PC-9 (cell line): ENCODE data around the gene FHAD1. TPM values are rescaled to one million over a fixed set of nuclear protein-coding genes. Genes with fewer than 3 reads are reported as not detected.

Source experiments
- BruUV-seq: library from RNA; stranded (reverse); fragments of 400-500 nt; replicated peaks from 2 replicates; lab custom pipeline; 2021; lab: Mats Ljungman, UMichigan
- CTCF ChIA-PET: fragments of 300-600 bp; sonication (Branson Sonifier 250); formaldehyde crosslinking; loops from one replicate; lab custom pipeline; 2022; ENCODE audit warnings: antibody characterized with exemption; lab: Charles Lee
- POLR2A ChIA-PET: fragments of 300-600 bp; sonication (Branson Sonifier 250); formaldehyde crosslinking; loops from one replicate; lab custom pipeline; 2022; ENCODE audit warnings: antibody characterized with exemption; ENCODE audit not compliant: unreplicated experiment; lab: Charles Lee
- DNase-seq, 2 experiments: peaks; one replicate each; pipeline versions ENCODE4 v3.0.0 to v3.0.0-alpha.2; 2015 to 2022; ENCODE audit warnings: mixed read lengths in 1 of 2
- H2AFZ ChIP-seq: fragments of 200-600 bp; sonication (generic); 2 replicates; pipeline ENCODE4 v1.8.1; 2017; ENCODE audit warnings: antibody characterized with exemption
- H3F3A ChIP-seq: fragments of 200-600 bp; sonication (generic); 2 replicates; pipeline ENCODE4 v1.8.1; 2017; ENCODE audit warnings: antibody characterized with exemption, mild to moderate bottlenecking, low read depth; ENCODE audit not compliant: insufficient read depth
- H3K27ac ChIP-seq: fragments of 200-600 bp; sonication (generic); 2 replicates; pipeline ENCODE4 v1.6.1; 2016; ENCODE audit warnings: mixed run types
- H3K27me3 ChIP-seq: fragments of 200-600 bp; sonication (generic); 2 replicates; pipeline ENCODE4 v1.6.1; 2016; ENCODE audit warnings: low read depth, mixed run types; ENCODE audit not compliant: insufficient read depth
- H3K36me3 ChIP-seq: fragments of 200-600 bp; sonication (generic); 2 replicates; pipeline ENCODE4 v1.6.1; 2016; ENCODE audit warnings: low read depth, mixed run types
- H3K4me1 ChIP-seq: fragments of 200-600 bp; sonication (generic); replicated peaks from 2 replicates; pipeline ENCODE4 v1.6.1; 2016; ENCODE audit warnings: mixed run types; ENCODE audit not compliant: insufficient read depth
- H3K4me2 ChIP-seq: fragments of 200-600 bp; sonication (generic); 2 replicates; pipeline ENCODE4 v1.6.1; 2017; ENCODE audit warnings: mixed run types
- H3K4me3 ChIP-seq: fragments of 200-600 bp; sonication (generic); 2 replicates; pipeline ENCODE4 v1.6.1; 2016; ENCODE audit warnings: mixed run types
- H3K79me2 ChIP-seq: fragments of 200-600 bp; sonication (generic); 2 replicates; pipeline ENCODE4 v1.6.1; 2017; ENCODE audit warnings: low read depth, mixed run types
- H3K9me2 ChIP-seq: fragments of 200-600 bp; sonication (generic); 2 replicates; pipeline ENCODE4 v1.8.1; 2017; ENCODE audit warnings: mild to moderate bottlenecking; ENCODE audit not compliant: insufficient read depth
- H3K9me3 ChIP-seq: fragments of 200-600 bp; sonication (generic); 2 replicates; pipeline ENCODE4 v1.8.1; 2016; ENCODE audit warnings: low read depth; ENCODE audit not compliant: insufficient read depth
- H4K20me1 ChIP-seq: fragments of 200-600 bp; sonication (generic); 2 replicates; pipeline ENCODE4 v1.8.1; 2017; ENCODE audit not compliant: insufficient read depth
- EZH2 ChIP-seq: fragments of 200-600 bp; sonication (generic); IDR thresholded peaks from 2 replicates; pipeline ENCODE4 v1.8.0; 2017; ENCODE audit warnings: antibody characterized with exemption, low read depth
- intact Hi-C: fragments of 100-400 bp; cut with micrococcal nuclease; formaldehyde crosslinking; loops from one replicate; pipeline ENCODE4 v1.10.0; 2022; ENCODE audit not compliant: unreplicated experiment
- total RNA-seq: library from RNA; stranded (reverse); gene quantifications from 2 replicates; pipeline ENCODE4 v1.2.3, GENCODE V29; 2021
- TF ChIP-seq, protein P1 (sequence below): fragments of 200-600 bp; sonication (generic); conservative IDR thresholded peaks from 2 replicates; pipeline ENCODE4 v1.6.1; 2017; ENCODE audit warnings: mixed run types, antibody characterized with exemption, mild to moderate bottlenecking, moderate library complexity

Gene FHAD1
- total RNA-seq, 1 experiment from 2014 or later: 6.9 TPM

DNA sequence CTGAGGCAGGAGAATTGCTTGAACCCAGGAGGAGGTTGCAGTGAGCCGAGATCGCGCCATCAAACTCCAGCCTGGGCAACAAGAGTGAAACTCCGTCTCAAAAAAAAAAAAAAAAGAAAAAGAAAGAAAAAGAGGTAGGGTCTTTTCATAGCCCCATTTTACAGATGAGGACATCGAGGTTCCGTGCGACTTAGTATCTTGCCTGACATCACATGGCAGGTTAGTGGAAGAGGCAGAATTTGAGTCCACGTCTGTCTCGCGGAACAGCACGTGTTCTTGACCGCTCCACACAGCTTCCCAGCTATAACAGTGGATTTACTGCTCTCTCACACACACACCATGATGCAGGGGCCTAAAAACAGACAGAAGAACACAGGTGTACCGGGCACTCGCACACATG is 192.3 kb downstream of the FHAD1 start:
- BruUV-seq: no TSS peak
- Histone ChIP-seq H3F3A (no peaks in the 10 kb centered on the region; the same call in 1 of the 2 replicates), H3K9me3 (no peaks in the 10 kb centered on the region), H3K4me3 (no peak overlapping the region), H3K36me3 (no peaks in the 10 kb centered on the region), H3K27me3 (no peaks in the 10 kb centered on the region), H3K9me2 (no peaks in the 10 kb centered on the region), H2AFZ (no peak overlapping the region), H3K4me2 (no peak overlapping the region), H3K79me2 (no peaks in the 10 kb centered on the region), H3K4me1 (no peaks in the 10 kb centered on the region), H4K20me1 (no peaks in the 10 kb centered on the region), H3K27ac (no peak overlapping the region)
- POLR2A ChIA-PET: no interaction called here
- no peak for DNase-seq
- CTCF ChIA-PET: no interaction called here
- no peak for TF ChIP-seq EZH2
- TF ChIP-seq, protein P1, sequence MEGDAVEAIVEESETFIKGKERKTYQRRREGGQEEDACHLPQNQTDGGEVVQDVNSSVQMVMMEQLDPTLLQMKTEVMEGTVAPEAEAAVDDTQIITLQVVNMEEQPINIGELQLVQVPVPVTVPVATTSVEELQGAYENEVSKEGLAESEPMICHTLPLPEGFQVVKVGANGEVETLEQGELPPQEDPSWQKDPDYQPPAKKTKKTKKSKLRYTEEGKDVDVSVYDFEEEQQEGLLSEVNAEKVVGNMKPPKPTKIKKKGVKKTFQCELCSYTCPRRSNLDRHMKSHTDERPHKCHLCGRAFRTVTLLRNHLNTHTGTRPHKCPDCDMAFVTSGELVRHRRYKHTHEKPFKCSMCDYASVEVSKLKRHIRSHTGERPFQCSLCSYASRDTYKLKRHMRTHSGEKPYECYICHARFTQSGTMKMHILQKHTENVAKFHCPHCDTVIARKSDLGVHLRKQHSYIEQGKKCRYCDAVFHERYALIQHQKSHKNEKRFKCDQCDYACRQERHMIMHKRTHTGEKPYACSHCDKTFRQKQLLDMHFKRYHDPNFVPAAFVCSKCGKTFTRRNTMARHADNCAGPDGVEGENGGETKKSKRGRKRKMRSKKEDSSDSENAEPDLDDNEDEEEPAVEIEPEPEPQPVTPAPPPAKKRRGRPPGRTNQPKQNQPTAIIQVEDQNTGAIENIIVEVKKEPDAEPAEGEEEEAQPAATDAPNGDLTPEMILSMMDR: no peak
- intact Hi-C loops: loop anchor here (10.0 kb wide), 1 partner anchor 65 kb away; no protein-coding TSS in a partner anchor

DNA sequence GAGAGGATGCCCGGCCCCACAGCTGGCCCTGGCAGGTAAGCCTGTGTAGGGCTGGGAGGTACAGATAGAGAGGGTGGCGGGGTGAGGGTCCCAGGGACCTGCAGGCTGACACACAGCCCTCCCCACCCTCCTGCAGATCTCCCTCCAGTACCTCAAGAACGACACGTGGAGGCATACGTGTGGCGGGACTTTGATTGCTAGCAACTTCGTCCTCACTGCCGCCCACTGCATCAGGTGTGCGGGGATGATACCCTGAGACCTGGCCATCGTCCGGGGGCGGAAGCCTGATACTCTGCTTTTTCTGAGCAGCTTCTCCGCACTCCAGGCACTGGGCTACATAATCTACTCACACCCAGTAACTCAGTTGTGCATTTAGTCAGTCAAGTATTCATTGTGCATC is 193.3 kb downstream of the FHAD1 start:
- H3F3A ChIP-seq: no peaks in the 10 kb centered on the region
- H3K4me1 ChIP-seq: no peaks in the 10 kb centered on the region
- no peak for TF ChIP-seq EZH2
- TF ChIP-seq, protein P1: no peak
- H3K4me2 ChIP-seq: no peak overlapping the region
- DNase-seq: no peak
- intact Hi-C loops: no loop called here
- no peaks in the 10 kb centered on the region for H3K79me2 ChIP-seq
- no peak overlapping the region for H2AFZ ChIP-seq
- H3K4me3 ChIP-seq: no peak overlapping the region
- H3K36me3 ChIP-seq: no peaks in the 10 kb centered on the region
- H3K9me2 ChIP-seq: no peaks in the 10 kb centered on the region
- H3K27me3 ChIP-seq: no peaks in the 10 kb centered on the region
- no peaks in the 10 kb centered on the region for H3K9me3 ChIP-seq
- no TSS peak for BruUV-seq
- H3K27ac ChIP-seq: no peak overlapping the region
- CTCF ChIA-PET: no interaction called here
- H4K20me1 ChIP-seq: no peaks in the 10 kb centered on the region
- POLR2A ChIA-PET: no interaction called here

DNA sequence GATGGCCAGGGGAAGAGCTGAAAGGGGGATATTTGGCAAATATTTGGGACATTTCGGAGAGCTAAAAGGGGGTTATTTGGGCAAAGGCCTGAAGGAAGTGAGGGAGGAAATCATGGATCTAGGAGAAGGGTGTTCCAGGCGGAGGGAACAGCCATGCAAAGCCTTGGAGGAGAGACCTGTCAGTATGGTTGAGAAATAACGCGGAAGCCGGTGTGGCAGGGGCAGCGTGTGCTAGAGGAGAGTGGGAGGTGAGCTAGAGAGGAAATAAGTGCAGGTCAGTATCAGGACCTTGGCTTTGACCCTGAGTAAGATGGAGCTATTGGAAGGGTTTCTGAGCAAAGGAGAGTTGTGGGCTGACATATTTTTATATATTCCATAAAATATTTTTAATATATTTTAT is 194.2 kb downstream of the FHAD1 start:
- Histone ChIP-seq H3K4me1 (no peaks in the 10 kb centered on the region), H2AFZ (no peak overlapping the region), H3K79me2 (no peaks in the 10 kb centered on the region), H3K36me3 (no peaks in the 10 kb centered on the region), H3F3A (no peaks in the 10 kb centered on the region), H4K20me1 (no peaks in the 10 kb centered on the region), H3K9me3 (no peaks in the 10 kb centered on the region), H3K27ac (no peak overlapping the region), H3K9me2 (no peaks in the 10 kb centered on the region), H3K4me3 (no peak overlapping the region), H3K4me2 (no peak overlapping the region), H3K27me3 (no peaks in the 10 kb centered on the region)
- no TSS peak for BruUV-seq
- intact Hi-C loops: no loop called here
- TF ChIP-seq EZH2: no peak
- TF ChIP-seq, protein P1: no peak
- CTCF ChIA-PET: interaction anchor here (0.5 to 0.7 kb wide), 2 partner anchors 22 to 29 kb away, joined by 3 to 4 read pairs; no protein-coding TSS in a partner anchor
- no peak for DNase-seq
- POLR2A ChIA-PET: no interaction called here
